HG02981 (cell line): ENCODE results near the gene TEAD1.

Experiments used
- ATAC-seq: cut with Tn5 transposase; IDR thresholded peaks from one replicate; pipeline ENCODE4 v1.9.1; 2021; ENCODE audit warnings: mild to moderate bottlenecking, moderate library complexity; ENCODE audit not compliant: unreplicated experiment

TEAD1 gene

DNA sequence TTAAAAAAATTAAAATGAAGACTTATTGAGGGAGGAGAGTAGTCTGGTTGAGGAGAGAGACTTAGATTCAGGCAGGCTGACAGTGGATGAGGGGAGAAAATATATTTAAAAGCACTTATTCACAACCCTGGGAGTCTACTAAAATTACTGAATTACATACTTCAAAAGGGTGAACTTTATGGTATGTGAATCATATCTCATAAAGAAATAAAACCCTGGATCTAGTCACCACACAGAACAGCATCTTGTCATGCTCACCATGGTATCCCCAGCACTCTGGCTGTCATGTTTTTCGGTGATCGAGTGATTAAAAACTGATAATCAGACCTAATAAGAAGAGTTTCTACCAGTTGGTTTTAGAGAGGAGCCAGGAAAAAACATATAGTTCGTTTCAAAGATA lies 11.0 kb downstream of the TEAD1 start:
- ATAC-seq: no peak

DNA sequence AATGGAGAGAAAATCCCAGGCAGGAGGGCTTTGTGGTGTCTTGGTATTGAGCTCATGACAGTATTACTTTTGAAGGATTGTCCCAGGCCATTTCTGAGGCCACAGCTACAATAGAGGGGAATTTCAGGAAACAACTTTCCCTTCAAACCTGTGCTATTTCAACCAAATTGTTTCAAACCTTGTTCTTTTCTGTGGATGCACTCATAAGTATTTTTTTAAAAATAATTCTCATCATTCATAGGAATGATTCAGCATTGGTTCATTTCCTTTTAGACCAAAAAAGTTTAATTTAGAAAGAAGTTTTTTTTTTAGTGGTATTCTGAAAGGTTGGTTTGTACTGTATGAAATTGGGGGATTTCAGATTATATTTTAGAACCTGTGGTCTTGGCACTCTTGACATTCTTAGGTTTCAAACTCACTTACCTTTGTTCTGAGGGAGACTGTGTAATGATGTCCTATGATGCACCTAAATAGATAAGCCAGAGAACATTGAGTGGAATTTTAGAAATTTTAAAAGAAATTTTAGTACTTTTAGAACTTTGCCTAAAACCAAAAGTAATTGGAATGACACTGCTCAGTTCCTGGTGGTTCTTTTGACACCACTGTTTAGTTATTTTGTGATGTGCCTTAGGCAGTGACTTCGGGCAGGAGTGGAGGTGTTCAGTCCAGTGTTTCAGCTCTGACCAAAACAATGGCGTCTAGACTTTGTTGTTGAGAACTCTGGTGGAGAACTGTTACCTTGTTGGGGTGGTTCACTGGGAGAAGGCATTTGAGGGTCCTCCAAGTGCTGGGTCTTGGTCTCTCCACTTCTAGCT lies 12.2 kb downstream of the TEAD1 start:
- ATAC-seq: no peak

DNA sequence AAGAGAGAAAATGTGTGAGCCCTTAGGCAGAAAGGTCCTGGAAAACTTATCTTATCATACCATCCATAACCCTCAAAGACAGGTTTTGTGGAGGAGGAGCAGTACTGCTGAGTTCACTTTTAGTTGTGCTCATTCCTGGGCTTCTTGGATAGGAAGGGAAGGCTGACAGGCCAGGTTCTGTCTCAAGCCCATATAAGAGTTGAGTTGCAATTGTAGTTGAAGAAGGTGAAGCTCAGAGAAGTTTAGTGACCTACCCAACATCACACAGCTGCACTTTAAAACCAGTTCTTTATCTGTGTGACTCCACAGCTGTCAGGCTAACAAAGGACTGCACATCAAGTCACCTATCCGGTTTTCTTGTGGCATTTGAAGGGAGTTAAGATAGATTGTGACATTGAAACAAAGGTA lies 13.0 kb downstream of the TEAD1 start:
- no peak for ATAC-seq

DNA sequence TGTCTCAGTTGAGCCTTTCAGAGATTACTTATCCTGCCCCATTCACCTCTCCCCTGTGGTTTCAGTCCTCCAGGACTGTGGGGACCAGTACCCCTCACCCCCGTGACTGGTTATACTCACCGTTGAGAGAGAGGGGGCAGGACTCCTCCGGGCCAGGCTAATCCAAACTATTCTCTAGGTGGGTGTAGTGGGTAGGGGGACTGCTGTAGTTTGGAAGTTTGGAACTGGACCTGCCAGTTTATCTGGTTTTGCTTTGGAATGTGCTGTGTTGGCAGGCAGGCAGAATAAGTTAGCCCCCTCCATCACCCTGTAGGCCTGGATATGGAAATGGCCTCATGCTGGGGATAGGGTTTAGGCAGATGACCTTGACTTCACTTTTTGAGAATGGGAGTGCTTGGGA lies 13.5 kb downstream of the TEAD1 start:
- no peak for ATAC-seq

DNA sequence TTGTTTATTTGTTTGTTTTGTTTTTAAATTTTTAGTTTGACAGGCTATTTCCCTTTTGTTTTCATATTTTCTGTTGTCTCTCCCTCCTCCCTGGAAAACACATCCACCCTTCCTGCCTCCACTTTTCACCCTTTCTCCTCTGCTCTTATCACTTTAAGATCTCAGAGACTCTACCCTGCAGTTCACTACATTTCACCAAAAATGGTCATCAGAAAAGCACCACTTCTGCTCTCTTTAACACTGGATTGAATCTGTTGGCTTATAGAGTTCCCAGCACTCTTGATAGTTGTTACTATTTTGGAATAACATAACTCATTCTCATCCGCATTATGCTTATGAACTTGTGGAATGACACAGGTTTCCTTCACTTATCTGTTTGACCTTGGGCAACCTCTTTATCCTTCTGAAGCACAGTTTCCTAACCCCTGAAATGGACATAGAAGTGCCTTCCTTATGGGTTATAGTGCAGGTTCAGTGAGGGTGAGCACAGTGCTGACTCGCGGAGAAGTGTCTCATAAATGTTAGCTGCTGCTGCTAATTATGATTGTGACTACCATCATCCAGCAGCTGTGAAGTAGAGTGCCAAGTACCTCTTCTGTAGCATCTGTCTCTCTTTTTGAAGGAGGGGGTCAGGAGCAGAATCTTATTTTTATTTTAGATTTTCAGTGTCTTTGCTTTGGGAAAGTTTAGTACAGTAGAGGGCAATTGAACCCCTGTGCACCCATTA lies 15.0 kb downstream of the TEAD1 start:
- no peak for ATAC-seq

DNA sequence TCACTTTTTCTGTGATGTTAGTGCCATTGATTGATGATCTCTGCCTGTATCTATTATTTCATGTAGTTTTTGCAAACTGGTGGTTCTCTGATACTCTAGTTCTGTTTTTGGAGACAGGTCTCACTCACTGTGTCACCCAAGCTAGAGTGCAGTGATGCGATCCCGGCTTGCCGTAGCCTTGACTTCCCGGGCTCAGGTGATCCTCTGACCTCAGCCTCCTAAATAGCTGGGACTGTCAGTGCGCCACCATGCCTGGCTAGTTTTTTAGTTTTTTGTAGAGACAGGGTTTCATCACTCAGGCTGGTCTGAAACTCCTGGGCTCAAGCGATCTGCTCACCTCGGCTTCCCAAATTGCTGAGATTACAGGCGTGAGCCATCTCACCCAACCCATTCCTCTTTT lies 16.4 kb downstream of the TEAD1 start:
- ATAC-seq: no peak

- no peak for ATAC-seq
Measured at GRCh38 chr11:12691473-12691872, 17.3 kb downstream of the TEAD1 start.

DNA sequence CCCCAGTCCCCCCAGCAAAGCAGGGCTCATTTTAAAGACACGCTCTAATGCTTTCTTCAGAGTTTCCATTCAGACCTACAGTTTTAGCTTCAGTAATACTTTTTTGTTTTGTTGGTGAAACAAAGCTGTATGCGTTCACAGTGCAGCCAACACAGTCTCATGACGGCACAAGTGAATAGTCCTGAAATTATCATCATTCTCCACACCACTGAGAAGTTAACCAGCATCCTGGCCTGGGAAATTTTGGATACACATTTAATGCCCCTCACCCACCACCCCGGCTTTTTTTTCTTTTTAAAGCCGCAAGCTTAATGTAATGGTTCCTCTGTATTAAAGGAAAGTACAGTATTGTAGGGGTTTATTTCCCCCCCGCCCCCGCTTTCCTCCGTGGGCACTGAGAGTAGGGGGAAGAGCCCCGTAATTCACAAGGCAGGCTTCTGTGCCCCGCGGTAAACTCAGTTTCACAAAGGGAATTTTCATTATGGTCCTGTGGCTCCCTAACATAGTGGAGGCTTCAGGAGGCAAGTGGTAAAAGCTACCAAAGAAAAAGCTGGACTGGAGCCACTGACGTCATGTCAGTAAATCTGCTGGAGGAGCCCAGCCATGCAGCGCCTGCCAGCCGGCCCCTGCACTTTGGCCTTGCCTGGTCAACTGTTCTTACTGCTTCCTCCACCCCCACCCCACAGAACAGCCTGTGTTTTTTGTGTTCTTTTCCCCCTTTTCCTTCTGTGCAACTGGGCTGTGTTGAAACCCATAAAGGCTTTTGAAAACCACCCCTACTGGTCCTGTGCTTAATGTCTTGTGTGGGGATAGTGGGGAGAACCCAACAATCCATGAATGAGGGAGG lies 18.2 kb downstream of the TEAD1 start:
- no peak for ATAC-seq

GRCh38 chr11:12693094-12693478 lies 18.9 kb downstream of the TEAD1 start:
- no peak for ATAC-seq

- ATAC-seq: no peak
Measured at GRCh38 chr11:12693479-12694182, 19.4 kb downstream of the TEAD1 start.

DNA sequence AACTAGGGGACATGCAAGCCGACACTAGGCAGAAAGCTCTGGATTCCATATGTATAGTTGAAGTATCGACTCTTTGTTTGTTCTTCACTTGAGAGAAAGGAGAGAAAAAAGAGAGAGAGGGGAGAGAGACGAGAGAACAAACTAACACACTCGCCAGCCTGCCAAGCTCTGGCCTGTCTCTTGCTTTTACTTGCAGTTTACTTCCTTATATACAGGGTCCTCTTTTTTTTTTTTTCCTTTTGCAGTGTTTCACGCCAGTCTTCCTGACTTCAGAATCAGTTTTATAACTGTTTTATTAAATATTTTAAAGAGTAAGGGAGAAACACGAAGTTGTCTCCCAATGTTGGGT lies 19.9 kb downstream of the TEAD1 start:
- ATAC-seq: no peak

- no peak for ATAC-seq
Measured at GRCh38 chr11:12695221-12695794, 21.1 kb downstream of the TEAD1 start.

DNA sequence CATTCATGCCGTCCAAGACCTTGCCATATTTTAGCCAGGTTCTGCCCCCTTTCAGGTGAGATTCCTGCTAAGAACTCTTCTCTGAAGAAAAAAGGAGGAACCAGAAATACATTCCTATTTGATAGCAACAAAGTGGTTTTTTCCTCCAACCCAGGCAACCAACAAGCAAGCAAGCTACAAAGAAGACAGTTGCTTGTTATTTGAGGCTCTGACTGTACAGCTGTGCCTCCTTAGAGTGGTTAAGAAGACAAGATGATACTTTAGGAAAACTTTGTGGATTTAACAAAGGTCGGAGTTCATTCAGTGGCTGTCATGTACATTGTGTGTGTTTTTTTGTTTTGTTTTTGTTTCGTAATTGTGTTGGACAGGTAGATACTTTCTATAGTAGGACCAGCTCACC lies 21.7 kb downstream of the TEAD1 start:
- no peak for ATAC-seq

DNA sequence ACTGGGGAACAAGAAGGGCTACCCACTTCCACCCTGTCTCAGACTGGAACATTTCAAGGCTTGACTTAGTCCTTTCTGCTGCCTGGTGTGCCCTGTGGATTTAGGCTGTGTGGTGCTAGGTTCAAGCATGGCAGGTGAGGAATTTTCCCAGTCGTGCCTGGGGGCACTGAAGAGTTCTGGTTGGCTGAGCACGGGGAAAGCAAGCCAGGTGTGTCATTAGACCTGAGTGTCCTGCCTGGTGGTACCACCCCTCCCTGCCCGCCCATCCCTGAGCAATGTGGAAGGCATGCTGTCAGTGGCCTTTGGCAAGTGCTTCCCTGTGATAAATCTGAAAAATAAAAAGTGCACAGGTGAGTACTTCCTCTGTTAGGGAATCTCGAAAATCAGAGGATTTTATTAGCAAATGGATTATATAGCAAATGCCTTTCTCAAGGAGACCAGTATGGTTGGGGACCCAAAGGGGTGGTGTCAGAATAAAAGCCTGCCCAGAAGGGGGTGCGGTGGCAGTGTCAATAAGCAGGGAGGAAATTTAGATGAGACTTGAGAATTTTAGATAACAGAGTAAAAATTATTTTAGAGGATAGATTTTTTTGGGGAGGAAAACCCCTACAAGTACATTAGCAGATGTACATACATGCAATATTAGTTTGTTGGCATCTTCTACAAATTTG lies 22.8 kb downstream of the TEAD1 start:
- no peak for ATAC-seq

DNA sequence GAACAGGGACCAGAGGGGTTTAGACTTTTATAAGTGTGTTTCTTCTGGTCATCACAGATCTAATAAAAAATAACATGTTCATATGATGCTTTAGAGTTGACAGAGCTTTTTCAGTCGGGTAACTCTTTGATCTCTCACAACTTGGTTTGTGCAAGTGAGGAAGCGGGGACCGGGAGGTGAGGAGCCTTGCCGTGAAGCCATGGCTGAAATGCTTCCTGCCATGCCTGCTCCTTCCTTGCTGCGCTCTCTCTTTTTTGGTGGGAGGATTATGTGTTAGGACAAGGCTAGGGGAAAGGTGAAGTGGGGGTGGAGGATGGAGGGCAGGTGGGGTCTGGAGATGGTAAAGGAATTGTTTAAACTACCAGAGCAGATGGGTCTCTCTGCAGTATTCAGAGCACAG lies 23.8 kb downstream of the TEAD1 start:
- ATAC-seq: no peak

- ATAC-seq: no peak
Measured at GRCh38 chr11:12701811-12702592, 27.8 kb downstream of the TEAD1 start.

DNA sequence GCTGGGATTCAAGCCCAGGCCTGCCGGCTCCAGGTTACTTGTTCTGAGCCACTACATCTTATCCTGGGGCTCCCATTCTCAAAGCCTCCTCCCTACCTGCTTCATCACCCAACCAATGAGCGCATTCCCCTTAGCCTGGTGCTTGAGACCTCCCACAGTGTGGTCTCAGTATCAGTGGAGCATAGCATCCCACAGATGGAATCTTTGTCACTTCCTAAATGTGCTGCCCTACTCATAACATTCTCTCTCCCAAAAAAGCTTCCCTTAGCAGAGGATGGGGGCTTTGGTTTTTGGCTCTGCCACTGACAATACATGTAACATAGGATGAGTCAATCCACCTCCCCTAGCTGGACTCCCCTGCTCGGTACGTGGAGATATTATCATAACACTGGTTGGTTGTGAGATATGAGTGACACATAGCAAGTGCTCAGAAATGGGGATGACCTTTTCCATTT lies 28.8 kb downstream of the TEAD1 start:
- ATAC-seq: no peak

GRCh38 chr11:12704049-12704448 lies 29.8 kb downstream of the TEAD1 start:
- ATAC-seq: no peak

GRCh38 chr11:12705874-12706273 lies 31.7 kb downstream of the TEAD1 start:
- ATAC-seq: no peak
